ENCODE results near the gene WTAP.

DNA sequence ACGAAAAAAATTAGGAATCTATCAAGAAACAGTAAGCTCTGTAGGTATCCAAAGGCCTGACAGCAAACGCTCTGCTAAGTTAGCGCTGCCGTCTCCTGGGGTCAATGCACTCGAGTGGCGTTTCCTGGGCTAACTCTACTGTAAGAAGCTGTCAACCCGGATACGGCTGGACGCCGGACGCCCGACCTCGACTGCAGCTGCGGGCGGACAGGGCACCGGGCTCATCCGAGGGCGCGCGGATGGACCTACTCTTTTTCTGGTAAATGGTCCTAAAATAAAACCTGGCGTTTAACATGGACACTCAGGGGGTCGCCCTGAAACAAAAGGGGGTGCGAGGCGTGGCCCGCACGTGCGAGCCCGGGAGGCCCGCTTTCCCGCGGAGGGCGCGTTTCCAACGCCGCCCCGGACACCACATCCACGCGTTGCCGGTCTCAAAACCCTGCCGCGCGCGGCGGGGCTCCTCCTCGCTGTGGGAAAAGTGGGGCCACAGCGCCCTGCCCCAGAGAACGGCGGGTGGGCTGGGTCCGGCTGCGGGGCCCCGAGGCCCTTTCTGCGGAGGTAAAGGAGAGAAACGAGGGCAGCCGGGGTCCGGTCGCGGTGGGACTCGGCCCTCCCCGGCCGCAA, 61.6 kb downstream of the WTAP start:
- TF ChIP-seq, protein P1, sequence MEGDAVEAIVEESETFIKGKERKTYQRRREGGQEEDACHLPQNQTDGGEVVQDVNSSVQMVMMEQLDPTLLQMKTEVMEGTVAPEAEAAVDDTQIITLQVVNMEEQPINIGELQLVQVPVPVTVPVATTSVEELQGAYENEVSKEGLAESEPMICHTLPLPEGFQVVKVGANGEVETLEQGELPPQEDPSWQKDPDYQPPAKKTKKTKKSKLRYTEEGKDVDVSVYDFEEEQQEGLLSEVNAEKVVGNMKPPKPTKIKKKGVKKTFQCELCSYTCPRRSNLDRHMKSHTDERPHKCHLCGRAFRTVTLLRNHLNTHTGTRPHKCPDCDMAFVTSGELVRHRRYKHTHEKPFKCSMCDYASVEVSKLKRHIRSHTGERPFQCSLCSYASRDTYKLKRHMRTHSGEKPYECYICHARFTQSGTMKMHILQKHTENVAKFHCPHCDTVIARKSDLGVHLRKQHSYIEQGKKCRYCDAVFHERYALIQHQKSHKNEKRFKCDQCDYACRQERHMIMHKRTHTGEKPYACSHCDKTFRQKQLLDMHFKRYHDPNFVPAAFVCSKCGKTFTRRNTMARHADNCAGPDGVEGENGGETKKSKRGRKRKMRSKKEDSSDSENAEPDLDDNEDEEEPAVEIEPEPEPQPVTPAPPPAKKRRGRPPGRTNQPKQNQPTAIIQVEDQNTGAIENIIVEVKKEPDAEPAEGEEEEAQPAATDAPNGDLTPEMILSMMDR (IDR thresholded peaks at IDR 0.05; ENCODE audit: low read depth, low read length, missing input control): no peak
- peak; percentile 82 to 84 for TF ChIP-seq RXRA (IDR thresholded peaks at IDR 0.05)
- TF ChIP-seq GABPA (IDR thresholded peaks at IDR 0.05 in 1 of 2, conservative IDR thresholded peaks at IDR 0.05 in 1 of 2): no peak
- no peak for TF ChIP-seq TAF1 (conservative IDR thresholded peaks at IDR 0.05)
- TF ChIP-seq, protein P2, sequence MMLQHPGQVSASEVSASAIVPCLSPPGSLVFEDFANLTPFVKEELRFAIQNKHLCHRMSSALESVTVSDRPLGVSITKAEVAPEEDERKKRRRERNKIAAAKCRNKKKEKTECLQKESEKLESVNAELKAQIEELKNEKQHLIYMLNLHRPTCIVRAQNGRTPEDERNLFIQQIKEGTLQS (IDR thresholded peaks at IDR 0.05): no peak
- TF ChIP-seq, protein P3, sequence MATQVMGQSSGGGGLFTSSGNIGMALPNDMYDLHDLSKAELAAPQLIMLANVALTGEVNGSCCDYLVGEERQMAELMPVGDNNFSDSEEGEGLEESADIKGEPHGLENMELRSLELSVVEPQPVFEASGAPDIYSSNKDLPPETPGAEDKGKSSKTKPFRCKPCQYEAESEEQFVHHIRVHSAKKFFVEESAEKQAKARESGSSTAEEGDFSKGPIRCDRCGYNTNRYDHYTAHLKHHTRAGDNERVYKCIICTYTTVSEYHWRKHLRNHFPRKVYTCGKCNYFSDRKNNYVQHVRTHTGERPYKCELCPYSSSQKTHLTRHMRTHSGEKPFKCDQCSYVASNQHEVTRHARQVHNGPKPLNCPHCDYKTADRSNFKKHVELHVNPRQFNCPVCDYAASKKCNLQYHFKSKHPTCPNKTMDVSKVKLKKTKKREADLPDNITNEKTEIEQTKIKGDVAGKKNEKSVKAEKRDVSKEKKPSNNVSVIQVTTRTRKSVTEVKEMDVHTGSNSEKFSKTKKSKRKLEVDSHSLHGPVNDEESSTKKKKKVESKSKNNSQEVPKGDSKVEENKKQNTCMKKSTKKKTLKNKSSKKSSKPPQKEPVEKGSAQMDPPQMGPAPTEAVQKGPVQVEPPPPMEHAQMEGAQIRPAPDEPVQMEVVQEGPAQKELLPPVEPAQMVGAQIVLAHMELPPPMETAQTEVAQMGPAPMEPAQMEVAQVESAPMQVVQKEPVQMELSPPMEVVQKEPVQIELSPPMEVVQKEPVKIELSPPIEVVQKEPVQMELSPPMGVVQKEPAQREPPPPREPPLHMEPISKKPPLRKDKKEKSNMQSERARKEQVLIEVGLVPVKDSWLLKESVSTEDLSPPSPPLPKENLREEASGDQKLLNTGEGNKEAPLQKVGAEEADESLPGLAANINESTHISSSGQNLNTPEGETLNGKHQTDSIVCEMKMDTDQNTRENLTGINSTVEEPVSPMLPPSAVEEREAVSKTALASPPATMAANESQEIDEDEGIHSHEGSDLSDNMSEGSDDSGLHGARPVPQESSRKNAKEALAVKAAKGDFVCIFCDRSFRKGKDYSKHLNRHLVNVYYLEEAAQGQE (IDR thresholded peaks at IDR 0.05): no peak
- TF ChIP-seq, protein P4, sequence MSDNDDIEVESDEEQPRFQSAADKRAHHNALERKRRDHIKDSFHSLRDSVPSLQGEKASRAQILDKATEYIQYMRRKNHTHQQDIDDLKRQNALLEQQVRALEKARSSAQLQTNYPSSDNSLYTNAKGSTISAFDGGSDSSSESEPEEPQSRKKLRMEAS (IDR thresholded peaks at IDR 0.05): no peak
- TF ChIP-seq, protein P5, sequence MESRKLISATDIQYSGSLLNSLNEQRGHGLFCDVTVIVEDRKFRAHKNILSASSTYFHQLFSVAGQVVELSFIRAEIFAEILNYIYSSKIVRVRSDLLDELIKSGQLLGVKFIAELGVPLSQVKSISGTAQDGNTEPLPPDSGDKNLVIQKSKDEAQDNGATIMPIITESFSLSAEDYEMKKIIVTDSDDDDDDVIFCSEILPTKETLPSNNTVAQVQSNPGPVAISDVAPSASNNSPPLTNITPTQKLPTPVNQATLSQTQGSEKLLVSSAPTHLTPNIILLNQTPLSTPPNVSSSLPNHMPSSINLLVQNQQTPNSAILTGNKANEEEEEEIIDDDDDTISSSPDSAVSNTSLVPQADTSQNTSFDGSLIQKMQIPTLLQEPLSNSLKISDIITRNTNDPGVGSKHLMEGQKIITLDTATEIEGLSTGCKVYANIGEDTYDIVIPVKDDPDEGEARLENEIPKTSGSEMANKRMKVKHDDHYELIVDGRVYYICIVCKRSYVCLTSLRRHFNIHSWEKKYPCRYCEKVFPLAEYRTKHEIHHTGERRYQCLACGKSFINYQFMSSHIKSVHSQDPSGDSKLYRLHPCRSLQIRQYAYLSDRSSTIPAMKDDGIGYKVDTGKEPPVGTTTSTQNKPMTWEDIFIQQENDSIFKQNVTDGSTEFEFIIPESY (IDR thresholded peaks at IDR 0.05): no peak
- peak; percentile 30 to 37 for TF ChIP-seq RAD21 (IDR thresholded peaks at IDR 0.05)
- no peak for TF ChIP-seq JUND (IDR thresholded peaks at IDR 0.05)
- no peak for TF ChIP-seq FOXA2 (IDR thresholded peaks at IDR 0.05)
- no peak for TF ChIP-seq YY1 (IDR thresholded peaks at IDR 0.05)
- TF ChIP-seq SP1 (IDR thresholded peaks at IDR 0.05): peak; percentile 27

Measured in liver (tissue), 3 donors.